Measurements from ENCODE around the gene GSG1L.

The GSG1L gene

GRCh38 chr16:28052274-28053128, 11.0 kb downstream of the GSG1L start:
- H3K27ac ChIP-seq (ENCODE audit: low read length, poor library complexity, severe bottlenecking) = no peak overlapping the region
- H2BK5ac ChIP-seq (ENCODE audit: low read depth, low read length, poor library complexity, severe bottlenecking) = no peak overlapping the region
- no peak overlapping the region for H2BK12ac ChIP-seq (ENCODE audit: low read length in 2 of 2)
- no peak overlapping the region for H2BK15ac ChIP-seq (ENCODE audit: low read depth, poor library complexity, severe bottlenecking)
- no peaks in the 10 kb centered on the region for H3K36me3 ChIP-seq (ENCODE audit: control insufficient read depth in 1 of 2, insufficient read depth in 2 of 2, low read depth in 1 of 2, low read length in 2 of 2)
- peaks cover 11% of the 10 kb centered on the region for H3K9me3 ChIP-seq (ENCODE audit: control insufficient read depth, low read length)
- H2AK5ac ChIP-seq (ENCODE audit: low read length, severe bottlenecking) = no peak overlapping the region
- H4K8ac ChIP-seq (ENCODE audit: low read length) = no peak overlapping the region
- no peak overlapping the region for H3K4ac ChIP-seq (ENCODE audit: low read depth in 1 of 2, low read length in 2 of 2)
- H3K27me3 ChIP-seq (ENCODE audit: control insufficient read depth in 1 of 2, insufficient read depth in 1 of 2, low read length in 2 of 2) = peaks cover 33 to 61% of the 10 kb centered on the region in 2 experiments
- H2BK120ac ChIP-seq (ENCODE audit: low read depth, low read length) = no peak overlapping the region
- H3K4me3 ChIP-seq (ENCODE audit: insufficient read depth in 1 of 2, low read depth in 1 of 2, low read length in 2 of 2) = no peak overlapping the region
- no peaks in the 10 kb centered on the region for H3K79me1 ChIP-seq (replicated peaks; ENCODE audit: low read length, poor library complexity, severe bottlenecking)
- H3K14ac ChIP-seq (ENCODE audit: low read length in 2 of 2) = no peak overlapping the region
- H2AFZ ChIP-seq (ENCODE audit: low read depth, low read length) = no peak overlapping the region
- WGBS = 78% methylated on average over 5 of the region's 8 CpGs
- H3K9ac ChIP-seq (ENCODE audit: low read length) = no peak overlapping the region
- no peak overlapping the region for H3K23ac ChIP-seq (ENCODE audit: low read length in 2 of 2)
- peaks cover under 1% of the 10 kb centered on the region for H3K4me1 ChIP-seq (ENCODE audit: control insufficient read depth, insufficient read depth, low read depth, low read length)
- H4K91ac ChIP-seq (ENCODE audit: low read length) = no peak overlapping the region
- H3K4me2 ChIP-seq (ENCODE audit: low read length, poor library complexity, severe bottlenecking) = no peak overlapping the region
- DNase-seq = no peak
- no peak overlapping the region for H3K18ac ChIP-seq (ENCODE audit: low read depth in 1 of 2, low read length in 2 of 2)

GRCh38 chr16:28051486-28051885, 12.0 kb downstream of the GSG1L start:
- no peak overlapping the region for H2AFZ ChIP-seq (ENCODE audit: low read depth, low read length)
- peaks cover 26 to 52% of the 10 kb centered on the region in 2 experiments for H3K27me3 ChIP-seq (ENCODE audit: control insufficient read depth in 1 of 2, insufficient read depth in 1 of 2, low read length in 2 of 2)
- H3K27ac ChIP-seq (ENCODE audit: low read length, poor library complexity, severe bottlenecking) = no peak overlapping the region
- H3K4me3 ChIP-seq (ENCODE audit: insufficient read depth in 1 of 2, low read depth in 1 of 2, low read length in 2 of 2) = no peak overlapping the region
- no peak overlapping the region for H2BK15ac ChIP-seq (ENCODE audit: low read depth, poor library complexity, severe bottlenecking)
- no peak overlapping the region for H3K9ac ChIP-seq (ENCODE audit: low read length)
- no peak overlapping the region for H3K4me2 ChIP-seq (ENCODE audit: low read length, poor library complexity, severe bottlenecking)
- H3K9me3 ChIP-seq (ENCODE audit: control insufficient read depth, low read length) = peaks cover 11% of the 10 kb centered on the region
- H3K36me3 ChIP-seq (ENCODE audit: control insufficient read depth in 1 of 2, insufficient read depth in 2 of 2, low read depth in 1 of 2, low read length in 2 of 2) = no peaks in the 10 kb centered on the region
- DNase-seq = no peak
- H3K4ac ChIP-seq (ENCODE audit: low read depth in 1 of 2, low read length in 2 of 2) = no peak overlapping the region
- no peak overlapping the region for H3K23ac ChIP-seq (ENCODE audit: low read length in 2 of 2)
- no peak overlapping the region for H2BK12ac ChIP-seq (ENCODE audit: low read length in 2 of 2)
- H3K18ac ChIP-seq (ENCODE audit: low read depth in 1 of 2, low read length in 2 of 2) = no peak overlapping the region
- no peak overlapping the region for H2AK5ac ChIP-seq (ENCODE audit: low read length, severe bottlenecking)
- no peaks in the 10 kb centered on the region for H3K4me1 ChIP-seq (ENCODE audit: control insufficient read depth, insufficient read depth, low read depth, low read length)
- H3K14ac ChIP-seq (ENCODE audit: low read length in 2 of 2) = peak overlapping the region in 1 of 2 experiments; percentile 93
- no peaks in the 10 kb centered on the region for H3K79me1 ChIP-seq (replicated peaks; ENCODE audit: low read length, poor library complexity, severe bottlenecking)
- no peak overlapping the region for H2BK5ac ChIP-seq (ENCODE audit: low read depth, low read length, poor library complexity, severe bottlenecking)
- 71% methylated on average over 7 of the region's 7 CpGs for WGBS
- H4K8ac ChIP-seq (ENCODE audit: low read length) = no peak overlapping the region
- no peak overlapping the region for H4K91ac ChIP-seq (ENCODE audit: low read length)
- H2BK120ac ChIP-seq (ENCODE audit: low read depth, low read length) = no peak overlapping the region

DNA sequence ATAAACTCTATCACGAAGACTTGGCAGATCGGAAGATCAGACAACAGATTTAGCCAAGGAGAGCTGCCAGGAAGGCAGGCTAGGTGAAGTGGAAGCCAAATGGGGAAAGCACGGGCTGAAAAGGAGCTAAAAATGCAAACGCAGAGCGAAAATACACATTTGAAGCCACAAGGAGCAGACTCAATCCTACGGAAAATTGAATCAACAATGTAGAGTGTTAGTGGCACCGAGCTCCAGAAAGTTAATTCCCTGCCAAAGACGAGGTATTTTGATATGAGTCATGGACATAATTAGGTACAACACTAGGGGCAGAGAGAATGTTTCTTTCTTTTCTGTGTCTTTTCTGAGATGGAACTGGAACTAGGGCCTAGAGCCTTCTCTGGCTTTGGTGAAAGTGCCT, 20.7 kb downstream of the GSG1L start:
- Histone ChIP-seq H3K4me2 (ENCODE audit: low read length, poor library complexity, severe bottlenecking) (no peak overlapping the region), H2BK120ac (ENCODE audit: low read depth, low read length) (no peak overlapping the region), H3K36me3 (ENCODE audit: control insufficient read depth in 1 of 2, insufficient read depth in 2 of 2, low read depth in 1 of 2, low read length in 2 of 2) (no peaks in the 10 kb centered on the region), H3K14ac (ENCODE audit: low read length in 2 of 2) (no peak overlapping the region), H3K23ac (ENCODE audit: low read length in 2 of 2) (no peak overlapping the region), H2BK12ac (ENCODE audit: low read length in 2 of 2) (no peak overlapping the region), H2BK5ac (ENCODE audit: low read depth, low read length, poor library complexity, severe bottlenecking) (no peak overlapping the region), H2AFZ (ENCODE audit: low read depth, low read length) (no peak overlapping the region), H4K91ac (ENCODE audit: low read length) (no peak overlapping the region), H3K4ac (ENCODE audit: low read depth in 1 of 2, low read length in 2 of 2) (no peak overlapping the region), H3K4me1 (ENCODE audit: control insufficient read depth, insufficient read depth, low read depth, low read length) (no peaks in the 10 kb centered on the region), H2BK15ac (ENCODE audit: low read depth, poor library complexity, severe bottlenecking) (no peak overlapping the region), H3K9me3 (ENCODE audit: control insufficient read depth, low read length) (no peaks in the 10 kb centered on the region), H3K27me3 (ENCODE audit: control insufficient read depth in 1 of 2, insufficient read depth in 1 of 2, low read length in 2 of 2) (peaks cover 10 to 31% of the 10 kb centered on the region in 2 experiments), H3K9ac (ENCODE audit: low read length) (peak overlapping the region; percentile 27), H3K79me1 (replicated peaks; ENCODE audit: low read length, poor library complexity, severe bottlenecking) (no peaks in the 10 kb centered on the region), H2AK5ac (ENCODE audit: low read length, severe bottlenecking) (no peak overlapping the region), H4K8ac (ENCODE audit: low read length) (no peak overlapping the region), H3K4me3 (ENCODE audit: insufficient read depth in 1 of 2, low read depth in 1 of 2, low read length in 2 of 2) (no peak overlapping the region), H3K18ac (ENCODE audit: low read depth in 1 of 2, low read length in 2 of 2) (no peak overlapping the region), H3K27ac (ENCODE audit: low read length, poor library complexity, severe bottlenecking) (no peak overlapping the region)
- WGBS = 80% methylated on average over 8 of the region's 8 CpGs
- no peak for DNase-seq

GRCh38 chr16:28041615-28042014, 21.9 kb downstream of the GSG1L start:
- H3K14ac ChIP-seq (ENCODE audit: low read length in 2 of 2) = no peak overlapping the region
- no peak overlapping the region for H3K4ac ChIP-seq (ENCODE audit: low read depth in 1 of 2, low read length in 2 of 2)
- no peaks in the 10 kb centered on the region for H3K36me3 ChIP-seq (ENCODE audit: control insufficient read depth in 1 of 2, insufficient read depth in 2 of 2, low read depth in 1 of 2, low read length in 2 of 2)
- DNase-seq = no peak
- H2BK5ac ChIP-seq (ENCODE audit: low read depth, low read length, poor library complexity, severe bottlenecking) = no peak overlapping the region
- H3K23ac ChIP-seq (ENCODE audit: low read length in 2 of 2) = no peak overlapping the region
- H3K18ac ChIP-seq (ENCODE audit: low read depth in 1 of 2, low read length in 2 of 2) = no peak overlapping the region
- no peak overlapping the region for H2AFZ ChIP-seq (ENCODE audit: low read depth, low read length)
- no peaks in the 10 kb centered on the region for H3K9me3 ChIP-seq (ENCODE audit: control insufficient read depth, low read length)
- H3K9ac ChIP-seq (ENCODE audit: low read length) = no peak overlapping the region
- H2BK12ac ChIP-seq (ENCODE audit: low read length in 2 of 2) = no peak overlapping the region
- H2BK15ac ChIP-seq (ENCODE audit: low read depth, poor library complexity, severe bottlenecking) = no peak overlapping the region
- no peak overlapping the region for H3K4me2 ChIP-seq (ENCODE audit: low read length, poor library complexity, severe bottlenecking)
- H3K4me3 ChIP-seq (ENCODE audit: insufficient read depth in 1 of 2, low read depth in 1 of 2, low read length in 2 of 2) = no peak overlapping the region
- WGBS = 84% methylated on average over 10 of the region's 10 CpGs
- no peak overlapping the region for H2BK120ac ChIP-seq (ENCODE audit: low read depth, low read length)
- H4K91ac ChIP-seq (ENCODE audit: low read length) = no peak overlapping the region
- no peak overlapping the region for H3K27ac ChIP-seq (ENCODE audit: low read length, poor library complexity, severe bottlenecking)
- H3K79me1 ChIP-seq (replicated peaks; ENCODE audit: low read length, poor library complexity, severe bottlenecking) = no peaks in the 10 kb centered on the region
- no peak overlapping the region for H2AK5ac ChIP-seq (ENCODE audit: low read length, severe bottlenecking)
- H4K8ac ChIP-seq (ENCODE audit: low read length) = no peak overlapping the region
- H3K27me3 ChIP-seq (ENCODE audit: control insufficient read depth in 1 of 2, insufficient read depth in 1 of 2, low read length in 2 of 2) = peaks cover 11 to 33% of the 10 kb centered on the region in 2 experiments
- H3K4me1 ChIP-seq (ENCODE audit: control insufficient read depth, insufficient read depth, low read depth, low read length) = no peaks in the 10 kb centered on the region
